ENCODE data around the gene VSX1. TPM values are rescaled to one million over a fixed set of nuclear protein-coding genes. Genes with fewer than 3 reads are reported as not detected.

The VSX1 gene
- total RNA-seq (2012; rRNA removed) (not detected in 2 replicates), polyA plus RNA-seq (2012; rRNA removed) (not detected in 2 replicates), Bru-seq, nascent RNA (not detected), BruChase-seq, experiment 1, labeled RNA remaining after a 6-hour chase (not detected), BruChase-seq, experiment 2, labeled RNA remaining after a 2-hour chase (not detected)
- polyA plus RNA-seq (2012; cell fraction: cytosol; rRNA removed): not detected in 2 replicates
- polyA plus RNA-seq (2012; cell fraction: nucleus; rRNA removed; ENCODE audit: low replicate concordance): not detected in 2 replicates
- long read RNA-seq: 0 reads

GRCh38 chr20:25081730-25082497 is at the start of gene VSX1:
VSX1 (minus strand) TSS chr20:25082141; CDS start chr20:25082096, 45 bp downstream.
- ATAC-seq (ENCODE audit: low read depth) (no peak), DNase-seq (no peak)
- whole genome bisulfite sequencing, 2 experiments (ENCODE audit: extremely low coverage in 2 of 2, insufficient read length in 1 of 2): 5% methylated on average over 19 of the region's 67 CpGs; no CpG with 5 or more reads in 1 of the 2 experiments
- dilution Hi-C loops (cut with HindIII; ENCODE audit: low sequenced_read_pairs, unreplicated experiment) (no loop called here), intact Hi-C loops (cut with micrococcal nuclease) (loop anchor here (5.0 kb wide), 1 partner anchor 315 kb away; no protein-coding TSS in a partner anchor), in situ Hi-C loops (cut with MboI; ENCODE audit: low sequenced_read_pairs) (no loop called here)
- H3K9me1 ChIP-seq (ENCODE audit: insufficient read depth, low read length): no peaks in the 10 kb centered on the region
- peaks cover 85% of the 10 kb centered on the region for H3K27me3 ChIP-seq (ENCODE audit: control insufficient read depth, insufficient read depth, low read length)
- H3K36me3 ChIP-seq (ENCODE audit: control insufficient read depth, insufficient read depth, low read length): no peaks in the 10 kb centered on the region
- TF ChIP-seq CTCF (conservative IDR thresholded peaks at IDR 0.05; ENCODE audit: low read depth, low read length): no peak
- TF ChIP-seq NFE2L2 (IDR thresholded peaks at IDR 0.05; ENCODE audit: low read depth, low read length): no peak
- TF ChIP-seq MXI1 (IDR thresholded peaks at IDR 0.05; ENCODE audit: borderline replicate concordance, low read depth, low read length): no peak
- TF ChIP-seq RFX5 (IDR thresholded peaks at IDR 0.05; ENCODE audit: low read depth, low read length): no peak
- no peak for TF ChIP-seq ELK1 (IDR thresholded peaks at IDR 0.05; ENCODE audit: borderline replicate concordance, low read depth, low read length)
- TF ChIP-seq FOS (IDR thresholded peaks at IDR 0.05; ENCODE audit: low read depth, low read length): no peak
- TF ChIP-seq RAD21 (IDR thresholded peaks at IDR 0.05; ENCODE audit: low read length): no peak
- TF ChIP-seq CHD1 (IDR thresholded peaks at IDR 0.05; ENCODE audit: low read depth, low read length): no peak
- TF ChIP-seq CEBPB (IDR thresholded peaks at IDR 0.05; ENCODE audit: low read depth, low read length): no peak
- no peak for TF ChIP-seq POLR2A (IDR thresholded peaks at IDR 0.05; ENCODE audit: low read depth, low read length)
- TF ChIP-seq RCOR1 (IDR thresholded peaks at IDR 0.05; ENCODE audit: insufficient replicate concordance, low read length): no peak
- H2AK5ac ChIP-seq (ENCODE audit: low read depth, low read length): no peak within 1 kb of the TSS
- no peak within 1 kb of the TSS for H2BK120ac ChIP-seq (ENCODE audit: low read depth, low read length)
- no peak within 1 kb of the TSS for H3K23ac ChIP-seq (ENCODE audit: low read depth, low read length)
- no peaks in the 10 kb centered on the region; the same call in 1 of the 2 replicates for H3K4me1 ChIP-seq (ENCODE audit: control insufficient read depth, insufficient read depth, low read length)
- H3K27ac ChIP-seq (ENCODE audit: insufficient read depth, low read length): no peak within 1 kb of the TSS
- no peak within 1 kb of the TSS for H2BK20ac ChIP-seq (ENCODE audit: low read depth, low read length)
- no peak within 1 kb of the TSS for H4K91ac ChIP-seq (ENCODE audit: insufficient read depth, low read depth, low read length)
- H4K8ac ChIP-seq (ENCODE audit: low read depth in 2 of 2, low read length in 2 of 2): no peak within 1 kb of the TSS
- H4K5ac ChIP-seq (ENCODE audit: low read depth, low read length): no peak within 1 kb of the TSS
- H2AK9ac ChIP-seq (replicated peaks; ENCODE audit: low read depth, low read length, poor library complexity): no peak within 1 kb of the TSS
- H3K4me3 ChIP-seq (ENCODE audit: insufficient read depth, low read depth, low read length): no peak within 1 kb of the TSS
- no peak within 1 kb of the TSS for H3K4ac ChIP-seq (ENCODE audit: low read depth, low read length)
- no peak within 1 kb of the TSS for H3K9ac ChIP-seq (ENCODE audit: low read depth, low read length)
- no TSS peak for BruUV-seq (replicated peaks)
- ChIA-PET POLR2A (ENCODE audit: unreplicated experiment) (no interaction called here), CTCF (no interaction called here)
- H3K79me1 ChIP-seq (ENCODE audit: low read depth in 1 of 2, low read length in 2 of 2): no peaks in the 10 kb centered on the region
- H2BK15ac ChIP-seq (ENCODE audit: low read depth, low read length): no peak within 1 kb of the TSS
- no peaks in the 10 kb centered on the region; the same call in 1 of the 2 replicates for H4K20me1 ChIP-seq (ENCODE audit: insufficient read depth, low read length)
- no peaks in the 10 kb centered on the region for H3K9me3 ChIP-seq (ENCODE audit: control insufficient read depth, insufficient read depth, low read length)
- H2AFZ ChIP-seq (replicated peaks; ENCODE audit: low read length, poor library complexity): no peak within 1 kb of the TSS
- no peak within 1 kb of the TSS for H3K4me2 ChIP-seq (ENCODE audit: low read depth, low read length)
- no peak within 1 kb of the TSS for H3K14ac ChIP-seq (replicated peaks; ENCODE audit: low read depth, low read length)
- no peak within 1 kb of the TSS for H2BK5ac ChIP-seq (ENCODE audit: low read depth, low read length, poor library complexity, severe bottlenecking)
- no peak within 1 kb of the TSS for H3K56ac ChIP-seq (ENCODE audit: extremely low read depth, insufficient read depth, low read length)
- no peak within 1 kb of the TSS for H3K18ac ChIP-seq (ENCODE audit: low read depth, low read length)

All from IMR-90 (cell line).